HEK293 (cell line): ENCODE data around the gene IGSF23.

Source experiments
- CTCF ChIA-PET: fragments of 350-600 bp; formaldehyde crosslinking; extraction: SDS; loops from one replicate; lab custom pipeline; 2021; ENCODE audit warnings: antibody characterized with exemption; lab: Yijun Ruan, JAX
- POLR2A ChIA-PET: fragments of 300-600 bp; formaldehyde crosslinking; extraction: SDS; loops from one replicate; lab custom pipeline; 2020; ENCODE audit warnings: antibody characterized with exemption, inconsistent platforms; lab: Yijun Ruan, JAX
- H3K27ac ChIP-seq: fragments of 200-500 bp; sonication (Bioruptor generic); 2 replicates; pipeline ENCODE4 v1.5.1; 2014; ENCODE audit warnings: low read depth, low read length, control low read depth, inconsistent platforms; ENCODE audit errors: extremely low read depth
- H3K36me3 ChIP-seq, 2 experiments: fragments of 200-500 bp in 1 of 2; sonication (Bioruptor generic) in 1 of 2; 1 replicate in 1 of 2; 2 replicates in 1 of 2; pipeline ENCODE4 v1.5.1; 2014 to 2017; ENCODE audit warnings: inconsistent platforms in 2 of 2, low read length in 2 of 2; ENCODE audit not compliant: control insufficient read depth in 2 of 2, insufficient read depth in 1 of 2
- H3K4me1 ChIP-seq: fragments of 200-500 bp; sonication (Bioruptor generic); 2 replicates; pipeline ENCODE4 v1.5.1; 2014; ENCODE audit warnings: mild to moderate bottlenecking, low read length, inconsistent platforms; ENCODE audit not compliant: control insufficient read depth, insufficient read depth
- H3K4me3 ChIP-seq: 2 replicates; pipeline ENCODE4 v1.5.1; 2011; ENCODE audit warnings: low read depth, mild to moderate bottlenecking, control low read depth, low read length, moderate library complexity
- H3K9me3 ChIP-seq: fragments of 200-500 bp; sonication (Bioruptor generic); 2 replicates; pipeline ENCODE4 v1.5.1; 2014; ENCODE audit warnings: low read depth, low read length, inconsistent platforms; ENCODE audit not compliant: control insufficient read depth, insufficient read depth
- BCL11B ChIP-seq: fragments of 450-650 bp; formaldehyde crosslinking; IDR thresholded peaks from 2 replicates; pipeline ENCODE4 v1.5.1; 2016; ENCODE audit warnings: low read depth, missing biosample characterization, missing genetic modification characterization
- KLF10 ChIP-seq: fragments of 450-650 bp; IDR thresholded peaks from 2 replicates; pipeline ENCODE4 v1.5.1; 2018; ENCODE audit warnings: missing biosample characterization, mild to moderate bottlenecking, missing genetic modification characterization
- MZF1 ChIP-seq: fragments of 450-650 bp; formaldehyde crosslinking; IDR thresholded peaks from 2 replicates; pipeline ENCODE4 v1.5.1; 2017; ENCODE audit warnings: missing biosample characterization, missing genetic modification characterization, borderline replicate concordance
- PRDM1 ChIP-seq: fragments of 450-650 bp; formaldehyde crosslinking; IDR thresholded peaks from 2 replicates; pipeline ENCODE4; 2016; ENCODE audit warnings: missing biosample characterization, missing genetic modification characterization
- SCRT1 ChIP-seq: fragments of 450-650 bp; formaldehyde crosslinking; IDR thresholded peaks from 2 replicates; pipeline ENCODE4 v1.5.1; 2016; ENCODE audit warnings: missing biosample characterization, missing genetic modification characterization, borderline replicate concordance
- SCRT2 ChIP-seq: fragments of 450-650 bp; formaldehyde crosslinking; IDR thresholded peaks from 2 replicates; pipeline ENCODE4 v1.5.1; 2016; ENCODE audit warnings: missing biosample characterization, missing genetic modification characterization
- SETDB1 ChIP-seq: IDR thresholded peaks from one replicate; pipeline ENCODE4 v1.6.1; 2017; ENCODE audit warnings: mild to moderate bottlenecking, low read length, moderate library complexity, mixed read lengths; ENCODE audit not compliant: insufficient read length
- TCF7L2 ChIP-seq: IDR thresholded peaks from 2 replicates; pipeline ENCODE4 v1.6.1; 2011; ENCODE audit warnings: low read depth, mild to moderate bottlenecking, inconsistent platforms, low read length, moderate library complexity, borderline replicate concordance
- ZBTB1 ChIP-seq: fragments of 450-650 bp; formaldehyde crosslinking; IDR thresholded peaks from 2 replicates; pipeline ENCODE4 v1.5.1; 2016; ENCODE audit warnings: missing biosample characterization, missing genetic modification characterization
- ZBTB17 ChIP-seq: fragments of 450-650 bp; formaldehyde crosslinking; IDR thresholded peaks from 2 replicates; pipeline ENCODE4 v1.5.1; 2016; ENCODE audit warnings: missing biosample characterization, missing genetic modification characterization
- ZBTB48 ChIP-seq: fragments of 450-650 bp; formaldehyde crosslinking; IDR thresholded peaks from 2 replicates; pipeline ENCODE4 v1.5.1; 2016; ENCODE audit warnings: missing biosample characterization, missing genetic modification characterization
- ZFHX2 ChIP-seq: fragments of 450-650 bp; formaldehyde crosslinking; conservative IDR thresholded peaks from 2 replicates; pipeline ENCODE4 v1.5.1; 2016; ENCODE audit warnings: missing biosample characterization, missing genetic modification characterization
- ZNF112 ChIP-seq: fragments of 450-650 bp; formaldehyde crosslinking; IDR thresholded peaks from 2 replicates; pipeline ENCODE4 v1.5.0; 2017; ENCODE audit warnings: missing biosample characterization, missing genetic modification characterization
- ZNF132 ChIP-seq: fragments of 450-650 bp; formaldehyde crosslinking; IDR thresholded peaks from 2 replicates; pipeline ENCODE4 v1.5.1; 2017; ENCODE audit warnings: missing biosample characterization, missing genetic modification characterization, borderline replicate concordance
- ZNF239 ChIP-seq: fragments of 450-650 bp; formaldehyde crosslinking; IDR thresholded peaks from 2 replicates; pipeline ENCODE4 v1.5.1; 2016; ENCODE audit warnings: missing biosample characterization, missing genetic modification characterization
- ZNF274 ChIP-seq, 2 experiments: fragments of 200-500 bp in 1 of 2; fragments of 450-650 bp in 1 of 2; sonication (Bioruptor generic) in 1 of 2; formaldehyde crosslinking in 1 of 2; IDR thresholded peaks; 2 replicates each; pipeline versions ENCODE4 v1.5.1 to v1.6.1; 2014 to 2016; ENCODE audit warnings: borderline replicate concordance in 1 of 2, inconsistent platforms in 1 of 2, low read length in 1 of 2, missing biosample characterization in 1 of 2, missing genetic modification characterization in 1 of 2
- ZNF416 ChIP-seq: fragments of 450-650 bp; formaldehyde crosslinking; IDR thresholded peaks from 2 replicates; pipeline ENCODE4 v1.5.1; 2016; ENCODE audit warnings: missing biosample characterization, missing genetic modification characterization
- ZNF513 ChIP-seq: fragments of 450-650 bp; IDR thresholded peaks from 2 replicates; pipeline ENCODE4 v1.5.1; 2018; ENCODE audit warnings: missing biosample characterization, missing genetic modification characterization
- ZNF555 ChIP-seq: fragments of 450-650 bp; formaldehyde crosslinking; conservative IDR thresholded peaks from 2 replicates; pipeline ENCODE4 v1.5.1; 2017; ENCODE audit warnings: missing biosample characterization, mild to moderate bottlenecking, missing genetic modification characterization, inconsistent platforms
- ZNF596 ChIP-seq: fragments of 450-650 bp; IDR thresholded peaks from 2 replicates; pipeline ENCODE4 v1.5.0; 2018; ENCODE audit warnings: missing biosample characterization, mild to moderate bottlenecking, missing genetic modification characterization, moderate library complexity
- ZNF600 ChIP-seq: fragments of 450-650 bp; formaldehyde crosslinking; IDR thresholded peaks from 2 replicates; pipeline ENCODE4 v1.5.1; 2016; ENCODE audit warnings: missing biosample characterization, missing genetic modification characterization
- ZNF624 ChIP-seq: fragments of 450-650 bp; formaldehyde crosslinking; IDR thresholded peaks from 2 replicates; pipeline ENCODE4 v1.5.1; 2017; ENCODE audit warnings: missing biosample characterization, missing genetic modification characterization
- ZNF664 ChIP-seq: fragments of 450-650 bp; formaldehyde crosslinking; IDR thresholded peaks from 2 replicates; pipeline ENCODE4 v1.5.1; 2016; ENCODE audit warnings: missing biosample characterization, missing genetic modification characterization
- ZSCAN4 ChIP-seq: fragments of 450-650 bp; formaldehyde crosslinking; IDR thresholded peaks from 2 replicates; pipeline ENCODE4 v1.5.1; 2017; ENCODE audit warnings: missing biosample characterization, missing genetic modification characterization
- TF ChIP-seq, protein P1 (sequence below): fragments of 450-650 bp; formaldehyde crosslinking; IDR thresholded peaks from 2 replicates; pipeline ENCODE4 v1.5.1; 2016; ENCODE audit warnings: missing biosample characterization, missing genetic modification characterization
- TF ChIP-seq, protein P2 (sequence below): fragments of 450-650 bp; formaldehyde crosslinking; IDR thresholded peaks from 2 replicates; pipeline ENCODE4 v1.5.0; 2017; ENCODE audit warnings: missing biosample characterization, missing genetic modification characterization, borderline replicate concordance

IGSF23 gene

GRCh38 chr19:44585371-44586133, 27.8 kb upstream of the IGSF23 start:
- Histone ChIP-seq H3K4me3 (no peak overlapping the region), H3K4me1 (no peaks in the 10 kb centered on the region), H3K9me3 (no peaks in the 10 kb centered on the region), H3K27ac (no peak overlapping the region), H3K36me3 (no peaks in the 10 kb centered on the region)
- ChIA-PET CTCF (interaction anchor here (0.7 to 3.1 kb wide), 6 partner anchors 8 to 319 kb away, joined by 3 to 20 read pairs (median 4); no protein-coding TSS in a partner anchor), POLR2A (interaction anchor here (1.2 kb wide), 1 partner anchor 8 kb away, joined by 3 read pairs; no protein-coding TSS in a partner anchor)
- no peak for TF ChIP-seq ZBTB1
- no peak for TF ChIP-seq ZNF132 (tag by site-specific recombination)
- no peak for TF ChIP-seq BCL11B (tag by site-specific recombination)
- TF ChIP-seq MZF1 = no peak
- no peak for TF ChIP-seq ZNF239 (tag by site-specific recombination)
- no peak for TF ChIP-seq ZSCAN4
- TF ChIP-seq ZNF274 (IDR thresholded peaks at IDR 0.05; ENCODE audit: low read length) = no peak
- TF ChIP-seq ZNF274 (tag by site-specific recombination; IDR thresholded peaks at IDR 0.05; ENCODE audit: borderline replicate concordance) = no peak

GRCh38 chr19:44587963-44588770, 25.2 kb upstream of the IGSF23 start:
- ChIA-PET CTCF (interaction anchor here (0.8 to 1.9 kb wide), 9 partner anchors 11 to 183 kb away, joined by 3 to 16 read pairs (median 5); partner anchors contain the start of gene IGSF23), POLR2A (interaction anchor here (1.1 kb wide), 1 partner anchor 56 kb away, joined by 3 read pairs; the partner anchor contains the start of gene PVR)
- Histone ChIP-seq H3K4me3 (no peak overlapping the region), H3K36me3 (no peaks in the 10 kb centered on the region), H3K27ac (no peak overlapping the region), H3K4me1 (no peaks in the 10 kb centered on the region), H3K9me3 (no peaks in the 10 kb centered on the region)
- TF ChIP-seq ZFHX2 (tag by site-specific recombination) = 0 out of 2 replicates have a peak, but pooled peaks have one; percentile 23
- TF ChIP-seq ZBTB17 (tag by site-specific recombination) = 0 out of 2 replicates have a peak, but pooled peaks have one; percentile 43
- no peak for TF ChIP-seq SCRT1 (tag by site-specific recombination)
- no peak for TF ChIP-seq ZNF513 (tag by site-specific recombination)
- TF ChIP-seq ZNF274 (IDR thresholded peaks at IDR 0.05; ENCODE audit: low read length) = no peak
- no peak for TF ChIP-seq ZNF274 (tag by site-specific recombination; IDR thresholded peaks at IDR 0.05; ENCODE audit: borderline replicate concordance)
- TF ChIP-seq, protein P1, sequence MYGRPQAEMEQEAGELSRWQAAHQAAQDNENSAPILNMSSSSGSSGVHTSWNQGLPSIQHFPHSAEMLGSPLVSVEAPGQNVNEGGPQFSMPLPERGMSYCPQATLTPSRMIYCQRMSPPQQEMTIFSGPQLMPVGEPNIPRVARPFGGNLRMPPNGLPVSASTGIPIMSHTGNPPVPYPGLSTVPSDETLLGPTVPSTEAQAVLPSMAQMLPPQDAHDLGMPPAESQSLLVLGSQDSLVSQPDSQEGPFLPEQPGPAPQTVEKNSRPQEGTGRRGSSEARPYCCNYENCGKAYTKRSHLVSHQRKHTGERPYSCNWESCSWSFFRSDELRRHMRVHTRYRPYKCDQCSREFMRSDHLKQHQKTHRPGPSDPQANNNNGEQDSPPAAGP = no peak
- TF ChIP-seq ZBTB48 (tag by site-specific recombination) = 0 out of 2 replicates have a peak, but pooled peaks have one; percentile 29
- peak; percentile 80 for TF ChIP-seq SCRT2 (tag by site-specific recombination)
- no peak for TF ChIP-seq ZNF600 (tag by site-specific recombination)
- TF ChIP-seq, protein P2, sequence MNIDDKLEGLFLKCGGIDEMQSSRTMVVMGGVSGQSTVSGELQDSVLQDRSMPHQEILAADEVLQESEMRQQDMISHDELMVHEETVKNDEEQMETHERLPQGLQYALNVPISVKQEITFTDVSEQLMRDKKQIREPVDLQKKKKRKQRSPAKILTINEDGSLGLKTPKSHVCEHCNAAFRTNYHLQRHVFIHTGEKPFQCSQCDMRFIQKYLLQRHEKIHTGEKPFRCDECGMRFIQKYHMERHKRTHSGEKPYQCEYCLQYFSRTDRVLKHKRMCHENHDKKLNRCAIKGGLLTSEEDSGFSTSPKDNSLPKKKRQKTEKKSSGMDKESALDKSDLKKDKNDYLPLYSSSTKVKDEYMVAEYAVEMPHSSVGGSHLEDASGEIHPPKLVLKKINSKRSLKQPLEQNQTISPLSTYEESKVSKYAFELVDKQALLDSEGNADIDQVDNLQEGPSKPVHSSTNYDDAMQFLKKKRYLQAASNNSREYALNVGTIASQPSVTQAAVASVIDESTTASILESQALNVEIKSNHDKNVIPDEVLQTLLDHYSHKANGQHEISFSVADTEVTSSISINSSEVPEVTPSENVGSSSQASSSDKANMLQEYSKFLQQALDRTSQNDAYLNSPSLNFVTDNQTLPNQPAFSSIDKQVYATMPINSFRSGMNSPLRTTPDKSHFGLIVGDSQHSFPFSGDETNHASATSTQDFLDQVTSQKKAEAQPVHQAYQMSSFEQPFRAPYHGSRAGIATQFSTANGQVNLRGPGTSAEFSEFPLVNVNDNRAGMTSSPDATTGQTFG = no peak
- TF ChIP-seq SETDB1 = peak; percentile 79
- no peak for TF ChIP-seq KLF10 (tag by site-specific recombination)
- no peak for TF ChIP-seq ZNF664 (tag by site-specific recombination)
- no peak for TF ChIP-seq ZNF555 (tag by site-specific recombination)
- no peak for TF ChIP-seq ZNF132 (tag by site-specific recombination)
- peak; percentile 68 for TF ChIP-seq PRDM1 (tag by site-specific recombination)
- no peak for TF ChIP-seq ZNF596 (tag by site-specific recombination)
- no peak for TF ChIP-seq ZNF112 (tag by site-specific recombination)
- no peak for TF ChIP-seq ZNF416 (tag by site-specific recombination)
- TF ChIP-seq ZNF624 (tag by site-specific recombination) = no peak
- TF ChIP-seq TCF7L2 = no peak
